Activated naive CD8-positive, alpha-beta T cell treated with anti-CD3 and anti-CD28 coated beads, Interleukin-2, amount 50 U/mL, for 24 hours (primary cell): ENCODE measurements around the gene NR4A1.

Experiments
- ATAC-seq: fragments of 150-1000 bp; cut with Tn5 transposase; one replicate; pipeline ENCODE4 v1.10.0; 2021
- DNase-seq: peaks from one replicate; pipeline ENCODE4 v3.0.0; 2021
- H3K27ac Mint-ChIP-seq: one replicate; pipeline ENCODE4 v1.8.0; 2021; ENCODE audit warnings: mild to moderate bottlenecking, mixed read lengths
- H3K27me3 Mint-ChIP-seq: one replicate; pipeline ENCODE4 v1.8.0; 2021; ENCODE audit warnings: mixed read lengths
- H3K36me3 Mint-ChIP-seq: one replicate; pipeline ENCODE4 v1.8.0; 2021; ENCODE audit warnings: low read depth, mixed read lengths
- H3K4me1 Mint-ChIP-seq: one replicate; pipeline ENCODE4 v1.8.0; 2021; ENCODE audit warnings: mixed read lengths
- H3K4me3 Mint-ChIP-seq: one replicate; pipeline ENCODE4 v1.8.0; 2021; ENCODE audit warnings: mild to moderate bottlenecking, moderate library complexity, mixed read lengths
- H3K9me3 Mint-ChIP-seq: one replicate; pipeline ENCODE4 v1.8.0; 2021; ENCODE audit warnings: mixed read lengths

NR4A1 gene

DNA sequence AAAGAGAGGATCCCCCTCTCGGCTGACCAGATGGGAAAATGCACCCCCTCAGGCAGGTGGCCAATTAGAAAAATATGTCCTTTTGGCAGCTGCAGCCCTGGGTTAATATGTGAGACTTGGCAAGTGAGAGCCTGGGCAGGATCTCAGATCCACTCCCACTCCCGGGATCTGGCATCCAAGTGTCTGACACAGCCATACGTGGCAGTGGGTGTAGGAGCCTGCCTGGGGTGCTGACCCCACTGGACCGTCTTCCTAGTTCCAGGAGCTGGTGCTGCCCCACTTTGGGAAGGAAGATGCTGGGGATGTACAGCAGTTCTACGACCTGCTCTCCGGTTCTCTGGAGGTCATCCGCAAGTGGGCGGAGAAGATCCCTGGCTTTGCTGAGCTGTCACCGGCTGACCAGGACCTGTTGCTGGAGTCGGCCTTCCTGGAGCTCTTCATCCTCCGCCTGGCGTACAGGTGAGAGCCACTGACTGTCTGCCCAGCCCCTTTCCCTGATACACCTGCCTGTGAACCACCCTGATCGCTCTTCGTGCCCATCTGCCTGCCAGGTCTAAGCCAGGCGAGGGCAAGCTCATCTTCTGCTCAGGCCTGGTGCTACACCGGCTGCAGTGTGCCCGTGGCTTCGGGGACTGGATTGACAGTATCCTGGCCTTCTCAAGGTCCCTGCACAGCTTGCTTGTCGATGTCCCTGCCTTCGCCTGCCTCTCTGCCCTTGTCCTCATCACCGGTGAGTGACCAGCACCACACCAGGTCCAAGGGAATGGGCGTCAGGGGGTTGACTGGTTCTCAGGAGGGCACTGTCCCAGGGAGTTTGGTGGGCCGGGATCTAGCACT lies 5.8 kb downstream of the NR4A1 start:
- no peak for ATAC-seq
- Mint-ChIP-seq H3K36me3 (peaks cover 44% of the 10 kb centered on the region), H3K4me1 (peaks cover 18% of the 10 kb centered on the region)

DNA sequence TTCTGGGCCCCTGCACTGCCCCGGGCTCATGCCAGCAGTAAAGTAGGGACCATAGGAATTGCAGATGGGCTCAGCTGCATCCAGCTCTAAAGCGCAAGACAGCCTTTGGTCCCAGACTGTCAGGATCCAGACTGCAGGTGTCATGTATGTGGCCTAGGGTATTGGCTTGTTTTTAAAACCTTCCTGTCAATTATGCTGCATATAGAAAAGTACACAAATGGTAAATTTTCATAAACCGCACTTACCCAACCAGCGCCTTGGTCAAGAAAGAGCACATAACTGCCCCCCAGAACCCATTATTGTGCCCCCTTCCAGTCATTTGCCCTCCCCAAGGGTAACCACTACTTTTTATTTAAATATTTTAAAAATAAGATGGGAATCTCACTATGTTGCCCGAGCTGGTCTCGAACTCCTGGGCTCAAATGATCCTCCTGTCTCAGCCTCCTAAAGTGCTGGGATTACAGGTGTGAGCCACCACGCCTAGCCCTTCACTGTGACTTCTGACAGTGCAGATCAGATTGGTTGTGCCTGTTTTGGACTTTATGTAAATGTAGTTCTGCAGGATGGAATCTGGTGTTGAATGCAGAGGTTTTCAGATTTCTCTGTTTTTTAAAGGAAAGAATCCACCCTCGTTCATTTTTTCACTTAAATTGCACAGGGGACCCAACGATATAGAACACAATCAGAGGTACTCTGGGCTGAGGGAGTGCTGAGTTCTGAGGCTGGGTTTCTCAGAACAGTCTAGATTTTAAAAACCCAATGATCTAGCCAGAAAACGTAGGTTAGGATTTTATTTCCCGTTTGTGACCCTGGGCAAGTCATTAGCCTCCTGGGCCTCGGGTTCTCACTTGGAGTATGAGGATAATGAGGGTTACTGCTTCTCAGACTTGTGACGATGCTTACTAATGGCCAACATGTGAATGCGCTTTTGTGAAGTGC lies 6.7 kb downstream of the NR4A1 start:
- ATAC-seq: no peak
- Mint-ChIP-seq H3K27me3 (no peaks in the 10 kb centered on the region), H3K4me1 (peaks cover 12% of the 10 kb centered on the region), H3K36me3 (peaks cover 36% of the 10 kb centered on the region), H3K4me3 (no peak overlapping the region), H3K9me3 (no peaks in the 10 kb centered on the region), H3K27ac (no peak overlapping the region)
- no peak for DNase-seq

More for the DNA sequence above, 5.8 kb downstream of the NR4A1 start:
- DNase-seq: no peak
- Mint-ChIP-seq H3K27ac (no peak overlapping the region), H3K9me3 (no peaks in the 10 kb centered on the region), H3K27me3 (no peaks in the 10 kb centered on the region), H3K4me3 (no peak overlapping the region)

DNA sequence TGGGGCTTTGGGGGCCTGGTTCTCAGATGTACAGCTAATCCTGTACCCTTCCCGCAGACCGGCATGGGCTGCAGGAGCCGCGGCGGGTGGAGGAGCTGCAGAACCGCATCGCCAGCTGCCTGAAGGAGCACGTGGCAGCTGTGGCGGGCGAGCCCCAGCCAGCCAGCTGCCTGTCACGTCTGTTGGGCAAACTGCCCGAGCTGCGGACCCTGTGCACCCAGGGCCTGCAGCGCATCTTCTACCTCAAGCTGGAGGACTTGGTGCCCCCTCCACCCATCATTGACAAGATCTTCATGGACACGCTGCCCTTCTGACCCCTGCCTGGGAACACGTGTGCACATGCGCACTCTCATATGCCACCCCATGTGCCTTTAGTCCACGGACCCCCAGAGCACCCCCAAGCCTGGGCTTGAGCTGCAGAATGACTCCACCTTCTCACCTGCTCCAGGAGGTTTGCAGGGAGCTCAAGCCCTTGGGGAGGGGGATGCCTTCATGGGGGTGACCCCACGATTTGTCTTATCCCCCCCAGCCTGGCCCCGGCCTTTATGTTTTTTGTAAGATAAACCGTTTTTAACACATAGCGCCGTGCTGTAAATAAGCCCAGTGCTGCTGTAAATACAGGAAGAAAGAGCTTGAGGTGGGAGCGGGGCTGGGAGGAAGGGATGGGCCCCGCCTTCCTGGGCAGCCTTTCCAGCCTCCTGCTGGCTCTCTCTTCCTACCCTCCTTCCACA lies 7.6 kb downstream of the NR4A1 start:
- H3K36me3 Mint-ChIP-seq: peaks cover 33% of the 10 kb centered on the region
- H3K4me1 Mint-ChIP-seq: peaks cover 6% of the 10 kb centered on the region
- no peaks in the 10 kb centered on the region for H3K9me3 Mint-ChIP-seq
- ATAC-seq (no peak), DNase-seq (no peak)
- no peak overlapping the region for H3K4me3 Mint-ChIP-seq
- no peaks in the 10 kb centered on the region for H3K27me3 Mint-ChIP-seq
- H3K27ac Mint-ChIP-seq: no peak overlapping the region

DNA sequence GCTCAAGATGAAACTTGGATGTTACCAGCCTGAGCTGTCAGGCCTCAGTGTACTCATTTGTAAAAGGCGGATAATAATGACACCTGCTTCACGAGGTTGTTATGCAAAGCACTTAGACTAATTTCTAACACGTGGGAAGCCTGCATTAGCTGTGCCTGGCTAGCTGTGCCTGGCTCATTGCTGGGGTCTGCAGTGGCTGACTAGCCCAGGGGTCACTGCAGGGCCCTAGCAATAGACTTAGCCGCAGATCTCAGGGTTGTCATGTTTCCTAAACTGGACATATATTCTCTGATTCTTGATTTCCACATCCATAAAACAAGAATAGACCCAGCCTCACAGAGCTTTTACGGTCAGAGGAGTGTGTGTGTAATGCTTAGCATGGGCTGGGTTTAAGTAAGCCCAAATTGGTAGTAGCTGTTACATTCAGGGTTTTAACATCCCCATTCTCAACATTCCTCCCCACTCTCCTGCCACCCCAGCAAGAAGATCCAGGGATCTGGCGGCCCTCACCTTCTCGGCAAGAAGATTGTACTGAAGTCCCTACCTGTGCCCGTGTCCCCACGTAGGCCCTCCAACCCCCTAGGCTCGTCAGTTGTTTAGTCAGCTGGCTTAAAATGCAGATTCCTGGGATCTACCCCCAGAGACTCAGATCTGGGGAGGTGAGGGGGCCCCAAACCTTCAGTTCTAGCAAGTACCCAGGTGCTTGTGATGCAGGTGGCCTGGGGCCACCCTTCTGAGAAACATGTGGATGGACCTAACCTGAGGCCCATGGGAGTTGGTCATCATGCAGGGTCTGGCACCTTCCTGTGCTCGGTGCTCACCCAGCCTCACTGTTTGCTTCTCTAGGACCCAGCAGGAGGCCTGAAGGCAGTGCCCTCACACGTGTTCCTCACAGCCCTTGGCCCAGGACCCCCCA lies 8.6 kb downstream of the NR4A1 start:
- Mint-ChIP-seq H3K36me3 (peaks cover 31% of the 10 kb centered on the region), H3K4me1 (peaks cover under 1% of the 10 kb centered on the region), H3K4me3 (no peak overlapping the region), H3K9me3 (no peaks in the 10 kb centered on the region), H3K27me3 (no peaks in the 10 kb centered on the region), H3K27ac (no peak overlapping the region)
- DNase-seq: no peak
- ATAC-seq: no peak

DNA sequence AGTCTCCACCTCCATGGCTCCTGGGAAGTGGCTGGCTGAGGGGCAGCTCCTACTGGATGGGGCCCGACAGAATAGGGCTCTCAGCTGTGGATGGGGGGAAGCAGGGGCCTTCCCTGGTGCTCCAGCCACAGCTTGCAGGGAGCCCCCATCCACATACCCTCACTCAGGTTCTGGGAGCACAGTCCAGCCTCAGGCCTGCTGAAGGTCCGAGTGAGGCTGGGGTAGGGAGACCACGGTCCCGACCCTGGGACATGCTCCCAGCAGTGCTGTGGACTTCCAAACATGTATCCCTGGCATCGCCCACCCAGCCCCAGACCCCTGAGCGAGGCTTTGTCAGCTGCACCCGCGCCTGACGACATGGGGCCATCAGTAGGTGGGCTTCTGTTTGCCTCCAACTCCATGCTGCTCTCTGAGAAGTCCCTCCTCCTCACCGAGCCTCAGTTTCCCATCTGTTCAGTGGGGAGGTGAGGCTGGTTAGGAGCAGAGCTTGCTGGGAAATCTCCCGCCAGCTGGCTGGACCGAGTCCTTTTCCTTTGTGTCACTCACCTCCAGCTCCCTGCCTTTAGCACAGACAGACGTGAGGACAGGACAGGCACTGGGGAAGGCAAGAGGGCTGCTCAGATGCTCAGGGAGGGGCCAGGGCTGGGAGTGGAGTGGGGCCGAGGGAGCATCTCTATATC lies 9.4 kb downstream of the NR4A1 start:
- DNase-seq: no peak
- H3K27me3 Mint-ChIP-seq: no peaks in the 10 kb centered on the region
- H3K36me3 Mint-ChIP-seq: peaks cover 25% of the 10 kb centered on the region
- no peaks in the 10 kb centered on the region for H3K9me3 Mint-ChIP-seq
- peak; percentile 18 for ATAC-seq
- H3K27ac Mint-ChIP-seq: no peak overlapping the region
- no peak overlapping the region for H3K4me3 Mint-ChIP-seq
- H3K4me1 Mint-ChIP-seq: no peaks in the 10 kb centered on the region

DNA sequence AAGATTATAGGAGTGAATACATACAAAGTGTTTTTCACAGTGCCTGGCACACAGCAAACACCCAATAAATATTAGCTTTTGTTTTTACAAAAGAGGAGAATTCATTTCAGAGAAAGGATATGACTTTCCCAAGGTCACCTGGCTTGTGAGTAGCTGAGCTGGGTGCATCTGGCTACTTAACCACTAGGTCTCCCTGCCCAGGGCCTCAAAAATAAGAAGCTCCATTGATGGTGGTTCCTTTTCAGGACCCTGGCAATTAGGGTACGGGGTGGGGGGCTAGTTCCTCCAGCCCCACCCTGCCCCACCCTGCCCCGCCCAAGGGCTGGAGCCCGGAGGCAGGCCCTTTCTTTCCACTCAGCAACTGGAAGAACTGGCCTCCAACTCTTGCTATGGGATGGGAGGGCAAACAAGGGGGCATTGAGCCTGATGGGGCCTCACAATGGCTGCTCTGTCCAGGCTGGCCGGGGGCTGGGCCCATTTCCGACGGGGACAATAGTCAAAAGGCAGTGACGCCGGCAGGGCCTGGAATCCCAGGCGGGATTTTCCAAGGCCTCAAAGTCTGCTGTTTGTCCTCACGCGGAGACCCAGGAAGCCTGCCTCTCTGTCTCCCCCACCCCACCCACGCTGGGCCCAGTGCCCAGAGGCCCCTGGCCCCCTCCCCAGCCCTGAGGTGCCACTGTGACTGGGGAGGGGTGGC lies 10.4 kb downstream of the NR4A1 start:
- H3K36me3 Mint-ChIP-seq: peaks cover 21% of the 10 kb centered on the region
- DNase-seq: no peak
- H3K27ac Mint-ChIP-seq: no peak overlapping the region
- no peak overlapping the region for H3K4me3 Mint-ChIP-seq
- H3K9me3 Mint-ChIP-seq: no peaks in the 10 kb centered on the region
- peaks cover 3% of the 10 kb centered on the region for H3K4me1 Mint-ChIP-seq
- no peaks in the 10 kb centered on the region for H3K27me3 Mint-ChIP-seq
- ATAC-seq: no peak

DNA sequence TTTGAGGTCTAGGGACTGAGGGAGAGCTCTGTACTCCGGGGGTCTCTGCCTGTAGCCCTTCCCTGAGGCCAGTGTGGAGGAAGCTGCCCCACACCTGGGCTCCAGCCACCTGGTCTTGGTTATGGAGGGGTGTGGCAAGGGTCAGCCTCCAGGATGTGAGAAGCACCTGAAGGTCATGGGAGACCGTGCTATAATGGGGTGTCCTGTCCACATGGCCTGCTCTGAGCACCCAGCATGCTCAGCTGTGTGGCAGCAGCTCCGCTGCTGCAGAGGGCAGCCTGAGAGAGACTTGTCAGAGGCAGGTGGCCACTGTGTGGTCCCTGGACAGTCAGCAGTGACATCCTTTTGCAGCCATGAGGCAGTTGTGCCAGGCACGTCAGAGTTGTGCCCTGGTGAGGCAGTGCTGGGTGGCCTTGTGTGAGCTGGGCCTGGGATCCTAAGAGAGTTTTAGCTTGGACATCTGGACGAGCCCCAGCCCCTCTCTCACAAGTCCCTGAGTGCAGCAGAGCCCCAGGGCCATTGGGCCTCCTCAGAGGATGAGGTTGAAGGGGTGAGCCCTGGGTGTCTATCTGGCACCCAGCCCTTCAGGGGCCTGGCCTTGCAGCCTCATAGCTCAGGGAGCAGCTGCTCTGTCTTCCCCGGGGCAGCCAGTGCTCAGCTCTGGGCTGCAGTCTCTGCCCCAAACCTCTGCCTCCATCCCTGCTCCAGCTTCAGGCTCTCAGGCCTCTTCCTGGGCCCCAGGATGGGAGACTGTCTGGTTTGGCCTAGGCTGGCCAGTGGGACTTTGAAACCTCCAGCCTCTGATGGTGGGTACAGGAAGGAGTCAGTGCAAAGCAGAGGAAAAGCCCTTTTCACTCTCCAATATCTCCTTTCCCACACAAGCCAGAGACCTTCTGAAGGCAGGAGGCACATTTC lies 11.2 kb downstream of the NR4A1 start:
- H3K27me3 Mint-ChIP-seq: no peaks in the 10 kb centered on the region
- H3K9me3 Mint-ChIP-seq: no peaks in the 10 kb centered on the region
- DNase-seq (no peak), ATAC-seq (no peak)
- H3K4me1 Mint-ChIP-seq: peaks cover 6% of the 10 kb centered on the region
- H3K36me3 Mint-ChIP-seq: peaks cover 16% of the 10 kb centered on the region
- no peak overlapping the region for H3K27ac Mint-ChIP-seq
- H3K4me3 Mint-ChIP-seq: no peak overlapping the region

DNA sequence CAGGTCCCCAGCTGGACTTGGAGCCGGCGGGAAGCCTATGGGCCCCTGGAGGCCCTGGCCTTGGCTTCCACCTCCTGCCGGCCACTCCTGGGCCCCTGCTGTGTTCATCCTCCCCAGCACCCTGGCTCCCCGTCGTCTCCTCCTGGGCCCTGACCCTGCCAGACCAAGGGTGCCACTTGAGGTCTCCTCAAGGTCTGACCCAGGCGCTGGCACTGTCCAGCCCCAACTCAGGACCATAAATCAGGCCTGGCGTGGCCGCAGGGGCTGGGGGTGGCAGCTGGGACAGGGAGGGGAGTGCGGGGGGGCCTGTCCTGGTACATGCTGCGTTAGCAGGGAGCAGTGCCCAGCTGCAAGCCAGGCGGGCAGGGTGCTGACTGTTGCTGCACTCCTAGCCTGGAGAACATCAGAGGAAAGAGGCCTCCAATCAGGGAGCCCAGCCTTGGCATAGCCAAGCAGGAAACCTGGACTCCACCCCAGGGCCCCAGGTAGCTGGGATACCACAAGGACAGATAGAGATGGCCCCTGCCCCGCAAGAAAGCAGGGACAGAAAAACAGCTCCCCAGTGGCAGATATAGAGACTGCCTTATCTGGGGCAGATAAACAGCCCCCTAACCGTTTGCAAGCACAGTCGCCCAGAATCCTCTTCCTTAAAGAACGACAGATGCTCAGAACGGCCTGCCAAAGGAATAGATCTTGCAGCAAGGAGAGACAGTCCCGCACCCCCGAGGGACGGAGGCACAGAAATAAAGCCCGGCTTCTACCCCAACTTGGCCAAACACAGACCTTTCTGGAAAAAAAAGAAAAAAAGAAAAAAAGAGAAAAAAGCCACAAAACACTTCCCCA lies 12.1 kb downstream of the NR4A1 start:
- no peak for ATAC-seq
- Mint-ChIP-seq H3K27me3 (no peaks in the 10 kb centered on the region), H3K4me3 (no peak overlapping the region), H3K9me3 (no peaks in the 10 kb centered on the region), H3K4me1 (peaks cover 6% of the 10 kb centered on the region), H3K36me3 (peaks cover 10% of the 10 kb centered on the region), H3K27ac (no peak overlapping the region)
- DNase-seq: no peak

DNA sequence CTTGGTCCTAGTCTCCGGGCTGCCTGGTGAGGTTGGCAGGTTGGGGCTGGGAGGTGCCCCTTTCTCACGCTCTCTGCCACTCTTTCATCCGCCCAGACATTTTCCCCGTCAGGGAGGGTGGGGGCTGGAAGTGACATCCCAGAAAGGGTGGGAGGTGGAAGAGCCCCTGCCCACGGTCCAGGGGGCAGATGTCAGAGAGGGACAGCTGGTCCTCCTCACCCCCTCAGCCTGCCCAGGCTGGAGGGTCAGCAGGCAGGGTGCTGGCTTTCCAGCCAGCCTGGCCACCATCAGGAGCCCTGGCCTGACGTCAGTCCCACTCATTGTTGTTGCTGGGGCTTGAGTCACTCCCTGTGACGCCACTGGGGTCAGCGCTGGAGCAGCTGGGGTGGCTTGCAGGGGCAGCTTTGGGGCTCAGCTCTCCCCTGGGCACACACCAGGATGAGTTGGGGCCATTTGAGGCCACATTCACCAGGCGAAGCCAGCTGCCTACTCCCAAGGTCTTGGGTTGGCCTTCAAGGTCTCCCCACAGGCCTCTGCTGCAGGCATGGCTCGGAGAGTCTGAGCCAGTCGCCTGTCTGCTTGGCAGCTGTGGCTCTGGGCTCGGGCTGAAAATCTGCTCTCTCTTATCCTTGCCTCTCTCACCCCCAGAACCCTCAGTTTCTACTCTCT lies 12.9 kb downstream of the NR4A1 start:
- DNase-seq (no peak), ATAC-seq (no peak)
- peaks cover 6% of the 10 kb centered on the region for H3K36me3 Mint-ChIP-seq
- no peak overlapping the region for H3K4me3 Mint-ChIP-seq
- no peak overlapping the region for H3K27ac Mint-ChIP-seq
- no peaks in the 10 kb centered on the region for H3K27me3 Mint-ChIP-seq
- no peaks in the 10 kb centered on the region for H3K9me3 Mint-ChIP-seq
- H3K4me1 Mint-ChIP-seq: peaks cover 9% of the 10 kb centered on the region

DNA sequence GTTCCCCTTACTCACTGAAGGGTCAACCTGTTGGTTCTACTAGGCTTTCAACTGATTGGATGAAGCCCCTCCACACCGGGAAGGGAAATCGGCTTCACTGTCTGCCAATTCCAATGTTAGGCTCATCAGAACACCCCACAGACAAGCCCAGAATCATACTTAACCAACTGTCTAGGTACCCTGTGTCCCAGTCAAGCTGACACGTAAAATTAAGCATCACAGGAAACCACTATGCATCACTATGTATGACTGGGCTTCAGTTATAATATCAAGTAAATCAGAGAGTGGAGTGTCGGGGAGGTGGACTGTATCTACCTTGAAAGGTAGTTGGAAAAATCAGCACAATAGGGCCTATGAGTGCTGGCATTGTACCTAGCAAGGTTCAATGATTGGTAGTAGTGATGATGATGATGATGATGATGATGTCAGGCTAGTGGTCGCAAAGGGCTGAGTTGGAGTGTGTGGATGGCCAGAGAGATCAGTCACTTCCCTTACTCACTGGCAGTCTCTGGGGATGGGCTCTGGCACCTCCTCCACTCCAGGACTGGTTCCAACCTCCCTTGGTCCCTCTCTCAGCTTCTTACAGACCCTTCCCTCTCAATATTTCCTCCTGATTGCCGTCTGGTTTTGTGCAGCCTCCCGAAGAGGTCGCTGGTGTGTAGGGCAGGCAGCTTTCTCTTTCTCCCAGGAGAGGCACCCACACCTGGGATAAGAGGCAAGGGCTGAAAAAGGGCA lies 15.3 kb downstream of the NR4A1 start:
- H3K27ac Mint-ChIP-seq: no peak overlapping the region
- H3K4me1 Mint-ChIP-seq: peaks cover 29% of the 10 kb centered on the region

DNA sequence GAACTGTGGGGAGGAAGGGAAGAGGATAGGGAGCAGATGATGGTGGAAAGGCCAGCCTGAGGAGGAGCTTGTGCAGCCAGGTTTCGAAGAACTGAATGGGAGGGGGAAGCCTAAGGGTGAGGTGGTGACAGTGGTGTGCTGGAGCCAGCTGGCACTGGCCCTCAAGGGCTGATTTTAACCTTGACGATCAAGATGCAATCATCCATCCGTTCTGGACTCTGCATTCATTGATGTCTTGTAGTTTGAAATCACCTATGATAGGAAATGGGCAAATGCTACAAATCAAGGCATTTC lies 15.8 kb downstream of the NR4A1 start:
- peaks cover 32% of the 10 kb centered on the region for H3K4me1 Mint-ChIP-seq
- no peak overlapping the region for H3K4me3 Mint-ChIP-seq
- H3K27me3 Mint-ChIP-seq: no peaks in the 10 kb centered on the region
- peaks cover 2% of the 10 kb centered on the region for H3K36me3 Mint-ChIP-seq
- H3K9me3 Mint-ChIP-seq: no peaks in the 10 kb centered on the region
- H3K27ac Mint-ChIP-seq: no peak overlapping the region
- DNase-seq: no peak
- ATAC-seq: no peak

More for the DNA sequence above, 15.3 kb downstream of the NR4A1 start:
- DNase-seq (no peak), ATAC-seq (peak; percentile 27)
- Mint-ChIP-seq H3K36me3 (peaks cover 2% of the 10 kb centered on the region), H3K9me3 (no peaks in the 10 kb centered on the region), H3K27me3 (no peaks in the 10 kb centered on the region), H3K4me3 (no peak overlapping the region)
